Measurements from ENCODE around the gene CDK14.

The CDK14 gene

GRCh38 chr7:90933041-90933440, 336.9 kb downstream of the CDK14 start:
- FAIRE-seq (no peak), DNase-seq (ENCODE audit: insufficient read length, low spot score) (no peak)

DNA sequence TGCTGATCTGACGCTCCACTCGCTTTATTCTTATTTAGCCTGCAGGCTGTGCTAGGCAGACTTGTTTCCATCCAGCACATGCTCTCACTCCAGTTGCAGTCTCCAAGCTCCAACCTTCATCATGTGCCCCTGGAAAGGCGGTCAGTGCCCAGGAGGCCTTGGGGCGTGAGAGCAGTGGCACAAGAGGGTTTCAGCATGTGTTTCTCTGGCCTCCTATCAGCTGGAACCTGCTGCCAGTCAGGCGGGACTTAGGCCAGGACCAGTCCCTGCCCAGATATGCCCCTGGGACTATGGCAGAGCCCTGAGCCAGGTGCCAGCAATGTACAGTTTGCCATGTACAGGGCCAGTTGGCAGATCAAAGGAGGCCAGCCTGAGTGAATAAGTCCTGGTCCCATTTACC, 337.9 kb downstream of the CDK14 start:
- DNase-seq (ENCODE audit: insufficient read length, low spot score): no peak
- no peak for FAIRE-seq

DNA sequence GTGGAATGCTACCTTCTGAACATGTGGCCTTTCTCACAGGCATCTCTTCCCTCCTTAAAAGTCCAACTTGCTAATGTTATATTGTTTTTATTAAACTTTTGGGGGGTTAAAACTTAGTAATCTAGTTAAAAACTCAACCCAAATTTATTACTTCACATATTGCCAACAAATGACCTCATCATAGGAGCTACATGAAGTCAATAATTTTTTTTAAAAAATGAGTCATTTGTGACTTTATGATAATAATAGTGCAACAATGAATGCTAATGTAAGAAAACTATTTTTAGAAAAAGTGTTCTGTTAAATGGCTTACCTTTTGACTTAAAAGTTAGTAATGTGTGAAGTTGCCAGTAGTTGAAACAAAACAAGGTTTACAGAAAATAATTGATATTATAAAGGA, 342.2 kb downstream of the CDK14 start:
- FAIRE-seq (no peak), DNase-seq (ENCODE audit: insufficient read length, low spot score) (no peak)

DNA sequence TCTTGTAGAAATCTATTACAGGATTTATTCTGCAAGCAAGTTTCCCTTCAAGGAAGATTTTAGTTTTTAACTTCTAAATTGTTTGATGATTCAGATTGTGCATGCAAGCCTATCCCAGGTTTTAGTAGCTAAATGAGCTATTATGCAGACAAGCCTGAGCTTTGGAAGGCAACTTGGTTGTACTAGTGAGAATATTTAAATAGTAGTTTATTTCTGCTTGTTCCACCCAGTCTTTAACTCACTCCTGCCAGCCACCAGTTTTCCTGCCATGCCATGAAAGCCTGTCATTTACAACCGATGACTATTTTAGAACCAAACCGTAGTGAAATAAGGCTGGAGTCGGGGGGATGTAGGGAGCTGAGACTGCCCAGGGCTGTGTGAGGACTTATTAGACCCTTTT, 343.5 kb downstream of the CDK14 start:
- DNase-seq (ENCODE audit: insufficient read length, low spot score): no peak
- FAIRE-seq: no peak

- FAIRE-seq: peak; percentile 11
- no peak for DNase-seq (ENCODE audit: insufficient read length, low spot score)
Measured at GRCh38 chr7:90944021-90944420, 347.9 kb downstream of the CDK14 start.

DNA sequence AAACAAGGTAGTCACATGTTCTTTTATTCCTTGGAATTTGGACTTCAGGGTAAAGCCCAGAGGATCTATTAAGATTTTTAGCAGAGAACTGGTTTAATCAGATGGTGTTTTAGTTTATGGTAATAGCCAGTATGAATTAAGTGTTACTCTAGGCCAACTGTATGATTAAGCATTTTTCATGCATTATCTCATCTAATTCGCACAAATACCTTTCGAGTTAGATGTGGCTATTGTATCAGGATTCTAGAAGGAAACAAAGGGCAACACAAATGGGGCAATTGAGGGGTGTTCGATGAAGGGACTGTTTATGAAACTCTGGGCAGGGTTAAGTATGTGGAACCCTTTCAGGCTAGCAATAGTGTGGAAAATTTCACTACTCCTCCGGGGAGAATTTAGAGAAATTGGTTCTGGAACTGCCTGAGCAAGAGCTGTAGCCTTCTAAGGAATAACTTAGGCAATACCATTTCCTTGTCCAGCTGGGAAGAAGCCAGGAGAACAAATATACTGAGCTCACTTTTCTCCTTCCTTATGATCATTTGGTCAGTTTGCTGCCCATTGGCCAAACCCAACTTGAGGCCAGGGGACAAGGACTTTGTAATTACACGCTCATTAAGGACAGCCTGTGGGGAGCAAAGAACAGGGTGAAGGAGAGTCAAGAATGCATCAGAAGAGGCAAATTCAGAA, 349.1 kb downstream of the CDK14 start:
- no peak for FAIRE-seq
- no peak for DNase-seq (ENCODE audit: insufficient read length, low spot score)

DNA sequence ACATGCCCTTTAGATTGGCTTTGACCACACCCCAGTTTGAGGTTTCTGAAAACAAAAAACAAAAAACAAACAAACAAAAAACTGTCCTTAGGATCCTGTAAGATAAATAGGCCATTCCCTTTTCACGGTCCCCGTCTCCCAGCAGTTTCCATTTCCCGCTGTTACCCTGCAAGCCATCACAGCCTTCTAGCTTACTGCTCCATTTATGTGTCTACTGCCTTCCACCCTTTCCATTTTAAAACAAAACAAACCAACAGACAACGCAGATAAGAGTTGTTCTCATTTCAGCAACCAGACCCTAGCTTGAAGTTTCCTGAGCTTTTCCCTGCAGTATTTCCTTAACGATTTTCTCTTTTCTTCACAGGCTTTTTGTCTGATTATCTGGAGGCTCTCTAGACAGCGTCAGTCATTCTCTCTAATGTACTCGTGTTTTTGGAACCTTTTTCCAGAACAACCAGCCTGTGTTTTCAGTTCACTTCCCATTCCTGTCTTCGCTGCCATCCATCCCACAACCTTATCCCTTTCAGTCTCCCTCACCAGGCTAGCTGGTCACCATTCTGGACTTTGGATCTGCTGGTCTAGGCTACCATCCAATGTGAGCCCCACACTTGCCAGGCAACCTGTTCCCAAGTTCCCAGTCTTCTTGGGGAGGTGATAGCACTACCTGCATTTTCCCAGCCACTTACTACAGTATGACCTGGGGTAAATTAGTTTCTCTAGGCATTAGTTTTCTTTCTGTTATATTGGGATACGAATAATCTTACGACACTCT, 350.8 kb downstream of the CDK14 start:
- DNase-seq (ENCODE audit: insufficient read length, low spot score) (no peak), FAIRE-seq (no peak)

GRCh38 chr7:90948085-90948484, 352.0 kb downstream of the CDK14 start:
- DNase-seq (ENCODE audit: insufficient read length, low spot score) (no peak), FAIRE-seq (peak; percentile 80)

- no peak for DNase-seq (ENCODE audit: insufficient read length, low spot score)
- FAIRE-seq: no peak
Measured at GRCh38 chr7:90951229-90951628, 355.1 kb downstream of the CDK14 start.

DNA sequence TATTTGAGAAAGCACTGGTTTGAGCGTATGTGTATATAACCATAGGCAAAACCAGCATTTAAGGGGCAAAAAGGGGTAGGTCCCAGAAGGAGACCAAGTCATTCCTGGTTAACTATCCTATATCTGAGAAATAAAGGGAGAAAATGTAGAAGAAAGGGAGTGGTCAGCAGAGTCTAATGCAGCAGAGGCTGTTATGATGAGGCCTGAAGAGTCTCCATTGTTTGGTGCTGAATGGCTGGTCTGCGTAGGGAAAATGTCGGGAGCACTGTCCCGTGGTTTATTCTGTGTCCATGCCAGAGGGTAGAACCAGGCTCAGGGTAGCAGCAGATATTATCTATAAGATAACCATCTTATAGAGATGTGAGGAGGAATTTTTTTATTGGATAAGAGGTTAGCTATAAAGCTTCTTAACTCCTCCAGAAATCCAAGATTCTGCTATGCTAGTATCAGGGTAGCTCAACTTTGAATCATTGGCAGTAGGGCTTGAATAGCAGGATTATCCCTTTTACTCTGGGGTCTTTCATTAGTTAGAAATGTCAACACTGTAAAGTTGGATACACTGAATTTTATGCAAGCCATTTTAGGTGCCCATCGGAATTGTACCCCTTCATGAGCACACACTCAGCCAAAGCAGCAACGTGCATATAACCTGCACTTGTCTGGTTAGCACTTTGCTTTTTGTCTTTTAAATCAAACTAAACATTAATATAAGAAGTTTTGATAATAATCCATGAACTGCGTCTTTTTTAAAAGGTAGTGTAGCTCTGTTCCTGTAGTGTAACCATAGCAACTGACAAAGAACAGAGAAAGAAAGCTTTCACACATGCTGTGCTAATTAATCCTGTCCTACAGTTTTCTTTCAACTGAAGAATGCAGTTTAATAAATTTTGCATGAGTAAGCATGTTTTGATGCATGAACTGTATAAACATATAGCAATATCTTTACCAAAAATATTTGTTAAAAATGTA, 356.1 kb downstream of the CDK14 start:
- DNase-seq (ENCODE audit: insufficient read length, low spot score): no peak
- peak; percentile 53 for FAIRE-seq

DNA sequence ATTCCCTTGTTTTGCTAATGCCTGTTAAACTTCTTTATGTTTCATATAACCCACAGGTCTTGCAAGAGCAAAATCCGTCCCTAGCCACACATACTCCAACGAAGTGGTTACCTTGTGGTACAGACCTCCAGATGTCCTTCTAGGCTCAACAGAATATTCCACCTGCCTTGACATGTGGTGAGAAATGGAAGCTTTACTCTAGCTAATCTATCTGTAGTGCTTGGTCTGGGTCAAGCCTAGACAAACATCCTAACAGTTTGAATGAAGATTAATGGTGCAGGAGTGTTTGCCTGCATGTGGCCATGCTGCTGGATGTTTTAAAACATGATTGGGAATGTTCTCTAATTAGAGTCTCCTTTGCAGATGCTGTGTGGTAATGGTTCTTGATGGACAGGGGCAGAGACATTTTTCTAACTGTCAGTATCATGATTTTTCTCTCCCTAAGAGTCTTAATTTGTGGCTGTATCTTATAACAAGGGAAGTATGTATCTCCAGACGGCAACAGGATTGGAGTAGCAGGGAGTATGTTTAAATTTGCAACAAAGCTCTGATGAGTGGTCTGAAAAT, 359.6 kb downstream of the CDK14 start:
- FAIRE-seq (peak; percentile 39), DNase-seq (ENCODE audit: insufficient read length, low spot score) (no peak)

DNA sequence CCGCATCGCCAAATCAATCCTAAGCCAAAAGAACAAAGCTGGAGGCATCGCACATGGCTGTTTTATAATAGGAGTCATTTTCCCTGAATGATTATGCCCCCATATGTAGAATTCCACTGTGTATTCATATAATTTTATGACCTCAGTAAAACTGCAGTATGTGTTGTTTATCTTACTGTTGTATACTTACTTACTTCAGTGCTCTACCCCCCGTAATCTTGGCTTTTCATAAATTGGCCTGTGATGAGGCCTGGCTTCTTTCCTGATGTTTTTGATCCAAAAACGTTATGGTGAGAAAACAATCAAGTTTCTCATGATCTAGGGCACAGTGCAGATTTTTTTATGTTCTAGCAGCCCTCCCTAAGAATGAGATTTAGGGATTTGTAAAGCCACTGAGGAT, 361.8 kb downstream of the CDK14 start:
- DNase-seq (ENCODE audit: insufficient read length, low spot score) (no peak), FAIRE-seq (no peak)

- DNase-seq (ENCODE audit: insufficient read length, low spot score): no peak
Measured at GRCh38 chr7:90958647-90959046, 362.5 kb downstream of the CDK14 start.

GRCh38 chr7:90961037-90961725, 365.1 kb downstream of the CDK14 start:
- peak; percentile 66 for FAIRE-seq
- no peak for DNase-seq (ENCODE audit: insufficient read length, low spot score)

More at GRCh38 chr7:90958647-90959046, 362.5 kb downstream of the CDK14 start:
- FAIRE-seq: no peak

DNA sequence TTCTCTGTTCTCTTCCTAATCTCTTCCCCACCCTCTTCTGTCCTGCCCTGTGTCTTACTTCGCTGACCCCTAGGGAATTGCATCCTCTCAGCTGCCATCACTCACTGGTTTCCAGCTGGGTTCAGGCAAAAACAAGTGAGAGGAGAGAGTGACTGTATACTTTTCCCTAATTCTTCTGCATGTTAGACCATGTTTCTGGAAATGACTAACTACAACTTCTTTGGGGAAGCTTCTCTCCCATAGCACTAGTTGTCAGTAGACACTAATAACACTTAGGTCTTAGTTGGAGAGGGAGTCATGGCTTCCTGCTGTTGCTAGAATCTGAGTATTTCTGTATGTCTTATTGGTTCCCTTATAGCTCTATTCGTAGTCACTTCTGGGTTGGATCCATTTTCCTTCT, 369.1 kb downstream of the CDK14 start:
- DNase-seq (ENCODE audit: insufficient read length, low spot score): no peak
- no peak for FAIRE-seq

DNA sequence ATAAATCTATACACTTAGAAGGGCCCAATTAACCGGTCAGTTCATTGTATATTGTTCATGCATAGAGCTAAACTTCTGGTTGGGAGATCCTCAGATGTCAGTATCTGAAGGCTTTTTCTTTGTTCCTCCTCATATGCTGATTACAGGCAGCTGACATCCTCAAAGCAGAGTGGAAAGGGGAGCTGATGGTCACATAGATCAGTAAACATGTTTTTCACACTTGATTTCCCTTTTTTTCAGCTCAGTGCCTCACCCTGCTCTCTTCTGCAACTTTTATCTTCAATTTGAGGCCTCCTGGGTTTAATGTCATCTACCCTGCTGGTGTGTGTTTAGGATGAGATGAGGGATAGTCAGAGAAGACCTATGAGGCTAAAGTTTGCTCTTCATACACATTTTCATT, 370.2 kb downstream of the CDK14 start:
- no peak for FAIRE-seq
- no peak for DNase-seq (ENCODE audit: insufficient read length, low spot score)

- FAIRE-seq: no peak
Measured at GRCh38 chr7:90968871-90969270, 372.8 kb downstream of the CDK14 start.

DNA sequence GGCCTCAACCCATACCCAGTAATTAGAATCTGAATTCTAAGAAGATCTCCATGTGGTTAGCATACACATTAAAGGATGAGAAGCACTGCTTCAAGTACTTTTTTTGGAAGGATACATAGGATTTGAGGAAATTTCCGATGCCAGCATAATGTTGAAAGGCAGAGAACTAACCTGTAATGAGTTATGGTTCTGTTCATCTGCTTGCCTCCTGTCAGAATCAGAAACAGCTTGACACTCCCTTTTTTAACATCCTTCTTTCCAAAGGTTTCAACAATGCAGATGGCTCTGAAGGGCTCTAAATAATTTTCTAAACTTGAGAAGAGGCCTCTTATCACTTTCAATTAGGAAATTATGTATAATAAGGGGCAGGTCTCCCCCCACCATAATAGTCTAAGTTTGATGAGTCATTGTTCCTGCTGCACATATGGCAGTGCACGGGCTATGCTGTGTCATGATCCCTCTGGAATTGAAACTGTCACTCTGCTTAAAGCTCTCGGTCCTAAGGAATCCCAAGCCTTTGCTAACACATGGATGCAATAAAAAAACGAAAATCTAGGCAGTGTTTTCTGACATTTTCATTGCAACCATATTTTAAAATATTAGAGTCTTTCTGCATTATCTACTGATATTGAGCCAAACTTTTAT, 376.9 kb downstream of the CDK14 start:
- no peak for DNase-seq (ENCODE audit: insufficient read length, low spot score)
- FAIRE-seq: no peak

More at GRCh38 chr7:90968871-90969270, 372.8 kb downstream of the CDK14 start:
- no peak for DNase-seq (ENCODE audit: insufficient read length, low spot score)

GRCh38 chr7:90977056-90977455, 380.9 kb downstream of the CDK14 start:
- no peak for FAIRE-seq

DNA sequence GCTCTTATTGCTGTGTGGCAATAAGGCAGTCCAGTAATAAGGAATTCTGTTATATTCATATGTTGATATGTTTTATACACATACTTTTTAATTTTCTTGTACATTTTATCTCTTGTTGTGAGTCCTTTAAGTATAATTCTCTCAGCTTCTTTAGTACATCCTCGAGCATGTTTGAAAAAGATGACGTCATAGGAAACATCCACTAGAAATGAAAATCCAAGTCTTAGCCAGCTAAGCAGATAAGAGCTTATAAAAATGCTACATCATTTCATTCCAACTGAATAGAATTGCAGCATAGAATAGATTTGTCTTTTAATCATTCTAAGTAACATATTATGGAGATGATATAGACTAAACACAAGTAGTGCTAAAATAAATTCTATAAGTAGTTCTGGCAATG, 384.4 kb downstream of the CDK14 start:
- FAIRE-seq (no peak), DNase-seq (ENCODE audit: insufficient read length, low spot score) (no peak)

More at GRCh38 chr7:90977056-90977455, 380.9 kb downstream of the CDK14 start:
- no peak for DNase-seq (ENCODE audit: insufficient read length, low spot score)
